Body of pancreas (tissue), 4 donors: ENCODE measurements around the gene CDC14B.

ENCODE experiments used
- CTCF ChIP-seq, 7 experiments: fragments of 450-650 bp in 4 of 7; fragments of 200-600 bp in 3 of 7; sonication (generic) in 3 of 7; IDR thresholded peaks; one replicate each; pipeline ENCODE4 v1.5.1; 2016 to 2019; ENCODE audit warnings: antibody characterized with exemption in 7 of 7
- POLR2A ChIP-seq, 3 donors: fragments of 450-650 bp; IDR thresholded peaks; one replicate each; pipeline ENCODE4 v1.6.1; 2016; ENCODE audit warnings: antibody characterized with exemption in 3 of 3, mild to moderate bottlenecking in 2 of 3

DNA sequence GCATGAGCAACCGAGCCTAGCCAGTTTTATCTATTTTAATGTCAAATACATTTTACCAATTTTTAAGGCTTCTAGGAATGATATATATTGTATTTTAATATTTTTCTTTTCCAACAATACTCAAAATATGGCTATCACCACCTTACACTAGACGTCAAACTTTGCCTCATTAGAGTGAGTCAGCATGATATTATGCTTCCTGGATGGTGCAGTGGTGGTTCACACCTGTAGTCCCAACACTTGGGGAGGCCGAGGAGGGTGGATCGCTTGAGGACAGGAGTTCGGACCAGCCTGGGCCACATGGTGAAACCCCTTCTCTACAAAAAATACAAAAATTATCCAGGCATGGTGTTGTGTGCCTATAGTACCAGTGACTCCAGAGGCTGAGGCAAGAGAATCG is 7.3 kb upstream of the CDC14B start:
- TF ChIP-seq POLR2A (IDR thresholded peaks at IDR 0.05) (no peak), CTCF (IDR thresholded peaks at IDR 0.05) (no peak)
